Endodermal cell (in vitro differentiated cells): ENCODE measurements around the gene GPX4. TPM values are rescaled to one million over a fixed set of nuclear protein-coding genes. Genes with fewer than 3 reads are reported as not detected.
A peak's percentile ranks its signal among the peaks of the same experiment; 100 is the strongest.

Experiments
- DNase-seq: peaks from one replicate; pipeline ENCODE4 v3.0.0-alpha.2; 2017
- H3K27ac ChIP-seq: 2 replicates; pipeline ENCODE4 v1.5.1; 2013; ENCODE audit warnings: mild to moderate bottlenecking, low read depth, low read length, moderate library complexity
- H3K27me3 ChIP-seq: 2 replicates; pipeline ENCODE4 v1.6.1; 2013; ENCODE audit warnings: mild to moderate bottlenecking, low read length, moderate library complexity; ENCODE audit not compliant: insufficient read depth, control insufficient read depth, poor library complexity, severe bottlenecking
- H3K36me3 ChIP-seq: 2 replicates; pipeline ENCODE4 v1.7.0; 2013; ENCODE audit warnings: mild to moderate bottlenecking, low read length, moderate library complexity; ENCODE audit not compliant: control insufficient read depth, insufficient read depth
- H3K4me1 ChIP-seq: one replicate; pipeline ENCODE4 v1.7.0; 2013; ENCODE audit warnings: low read length; ENCODE audit not compliant: control insufficient read depth, insufficient read depth
- H3K4me3 ChIP-seq: 2 replicates; pipeline ENCODE4 v1.5.1; 2013; ENCODE audit warnings: mild to moderate bottlenecking, low read length, moderate library complexity
- H3K9ac ChIP-seq: 2 replicates; pipeline ENCODE4 v1.6.1; 2013; ENCODE audit warnings: mild to moderate bottlenecking, low read length, moderate library complexity; ENCODE audit not compliant: poor library complexity, severe bottlenecking; ENCODE audit errors: extremely low read depth
- H3K9me3 ChIP-seq: 2 replicates; pipeline ENCODE4 v1.6.1; 2013; ENCODE audit warnings: mild to moderate bottlenecking, low read length, moderate library complexity; ENCODE audit not compliant: control insufficient read depth
- H3K27ac Mint-ChIP-seq: 2 replicates; pipeline ENCODE4 v1.8.0; 2020; ENCODE audit warnings: mixed read lengths
- H3K27me3 Mint-ChIP-seq: 2 replicates; pipeline ENCODE4 v1.8.0; 2021; ENCODE audit warnings: mild to moderate bottlenecking, mixed read lengths; ENCODE audit not compliant: insufficient read depth
- H3K36me3 Mint-ChIP-seq: 2 replicates; pipeline ENCODE4 v1.8.0; 2020; ENCODE audit warnings: low read depth, mixed read lengths
- H3K4me1 Mint-ChIP-seq: 2 replicates; pipeline ENCODE4 v1.8.0; 2020; ENCODE audit warnings: mixed read lengths
- H3K4me3 Mint-ChIP-seq: 2 replicates; pipeline ENCODE4 v1.8.0; 2020; ENCODE audit warnings: mild to moderate bottlenecking, moderate library complexity, mixed read lengths
- H3K9me3 Mint-ChIP-seq: 2 replicates; pipeline ENCODE4 v1.8.0; 2020; ENCODE audit warnings: mild to moderate bottlenecking, mixed read lengths
- WGBS, 2 experiments: methylation state at CpG; one replicate each; pipeline versions ENCODE4 v1.1.5 to v1.1.7; 2013; ENCODE audit warnings: missing lambda C conversion rate in 2 of 2, mixed read lengths in 1 of 2; ENCODE audit not compliant: insufficient coverage in 1 of 2, insufficient read length in 1 of 2; 5-methylcytosine and 5-hydroxymethylcytosine counted together
- total RNA-seq, 2 donors: library from RNA; stranded (reverse); fragmentation: NEBNext Ultra II Directional in 1 of 2; extraction: Animal tissue kit (Norgen Biotek cat#: 25700) in 1 of 2; gene quantifications; 2 replicates in 1 of 2; 3 replicates in 1 of 2; pipeline ENCODE4 v1.2.1, GENCODE V29; 2021
- TF ChIP-seq, protein P1 (sequence below): fragments of 200-600 bp; sonication (generic); conservative IDR thresholded peaks from 2 replicates; pipeline ENCODE4 v1.5.0; 2021; ENCODE audit warnings: antibody characterized with exemption, mild to moderate bottlenecking

GPX4 gene
- total RNA-seq, 2 donors from 2014 or later, result 331 to 449 TPM

DNA sequence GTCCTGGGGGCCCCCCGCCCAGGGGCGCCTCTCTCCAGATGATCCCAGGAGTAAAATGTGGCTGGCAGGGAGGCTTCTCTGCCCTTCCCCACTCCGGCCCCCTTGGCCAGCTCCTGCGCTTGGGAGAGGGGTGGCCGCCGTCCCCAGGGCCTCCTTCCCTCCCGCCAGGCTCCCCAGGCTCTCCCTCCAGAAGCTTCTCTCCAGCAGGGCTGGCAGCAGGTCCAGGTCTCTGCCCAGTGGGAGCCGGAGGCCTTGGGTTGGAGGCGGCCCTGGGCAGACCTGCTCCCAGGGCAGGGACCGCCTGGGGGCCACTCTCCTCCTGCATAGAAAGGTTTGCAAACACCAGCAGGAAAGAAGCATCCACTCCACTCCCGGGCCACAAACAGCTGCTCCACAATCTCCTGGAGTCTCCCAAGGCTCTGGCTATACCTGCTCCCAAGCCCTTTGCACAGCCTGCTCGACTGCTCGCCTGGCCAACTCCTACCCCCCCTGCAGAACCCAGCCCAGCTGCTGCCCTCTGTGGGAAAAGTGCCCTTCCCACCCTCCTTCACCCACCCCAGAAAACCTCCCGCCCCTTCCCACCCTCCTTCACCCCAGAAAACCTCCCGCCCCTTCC lies 44.2 kb downstream of the GPX4 start:
- no peaks in the 10 kb centered on the region for H3K9me3 Mint-ChIP-seq
- Histone ChIP-seq H3K36me3 (peaks cover 17% of the 10 kb centered on the region), H3K27ac (peak overlapping the region; percentile 41), H3K9ac (no peak overlapping the region), H3K4me3 (no peak overlapping the region), H3K9me3 (no peaks in the 10 kb centered on the region), H3K4me1 (no peaks in the 10 kb centered on the region), H3K27me3 (no peaks in the 10 kb centered on the region)
- WGBS, 2 experiments, result 87 to 95% methylated on average over 7 to 13 of the region's 15 CpGs
- TF ChIP-seq, protein P1, sequence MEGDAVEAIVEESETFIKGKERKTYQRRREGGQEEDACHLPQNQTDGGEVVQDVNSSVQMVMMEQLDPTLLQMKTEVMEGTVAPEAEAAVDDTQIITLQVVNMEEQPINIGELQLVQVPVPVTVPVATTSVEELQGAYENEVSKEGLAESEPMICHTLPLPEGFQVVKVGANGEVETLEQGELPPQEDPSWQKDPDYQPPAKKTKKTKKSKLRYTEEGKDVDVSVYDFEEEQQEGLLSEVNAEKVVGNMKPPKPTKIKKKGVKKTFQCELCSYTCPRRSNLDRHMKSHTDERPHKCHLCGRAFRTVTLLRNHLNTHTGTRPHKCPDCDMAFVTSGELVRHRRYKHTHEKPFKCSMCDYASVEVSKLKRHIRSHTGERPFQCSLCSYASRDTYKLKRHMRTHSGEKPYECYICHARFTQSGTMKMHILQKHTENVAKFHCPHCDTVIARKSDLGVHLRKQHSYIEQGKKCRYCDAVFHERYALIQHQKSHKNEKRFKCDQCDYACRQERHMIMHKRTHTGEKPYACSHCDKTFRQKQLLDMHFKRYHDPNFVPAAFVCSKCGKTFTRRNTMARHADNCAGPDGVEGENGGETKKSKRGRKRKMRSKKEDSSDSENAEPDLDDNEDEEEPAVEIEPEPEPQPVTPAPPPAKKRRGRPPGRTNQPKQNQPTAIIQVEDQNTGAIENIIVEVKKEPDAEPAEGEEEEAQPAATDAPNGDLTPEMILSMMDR, result no peak
- H3K36me3 Mint-ChIP-seq, result peaks cover 35% of the 10 kb centered on the region
- no peaks in the 10 kb centered on the region for H3K27me3 Mint-ChIP-seq
- no peak for DNase-seq
- H3K4me1 Mint-ChIP-seq, result no peaks in the 10 kb centered on the region
- no peak overlapping the region for H3K27ac Mint-ChIP-seq
- H3K4me3 Mint-ChIP-seq, result no peak overlapping the region

DNA sequence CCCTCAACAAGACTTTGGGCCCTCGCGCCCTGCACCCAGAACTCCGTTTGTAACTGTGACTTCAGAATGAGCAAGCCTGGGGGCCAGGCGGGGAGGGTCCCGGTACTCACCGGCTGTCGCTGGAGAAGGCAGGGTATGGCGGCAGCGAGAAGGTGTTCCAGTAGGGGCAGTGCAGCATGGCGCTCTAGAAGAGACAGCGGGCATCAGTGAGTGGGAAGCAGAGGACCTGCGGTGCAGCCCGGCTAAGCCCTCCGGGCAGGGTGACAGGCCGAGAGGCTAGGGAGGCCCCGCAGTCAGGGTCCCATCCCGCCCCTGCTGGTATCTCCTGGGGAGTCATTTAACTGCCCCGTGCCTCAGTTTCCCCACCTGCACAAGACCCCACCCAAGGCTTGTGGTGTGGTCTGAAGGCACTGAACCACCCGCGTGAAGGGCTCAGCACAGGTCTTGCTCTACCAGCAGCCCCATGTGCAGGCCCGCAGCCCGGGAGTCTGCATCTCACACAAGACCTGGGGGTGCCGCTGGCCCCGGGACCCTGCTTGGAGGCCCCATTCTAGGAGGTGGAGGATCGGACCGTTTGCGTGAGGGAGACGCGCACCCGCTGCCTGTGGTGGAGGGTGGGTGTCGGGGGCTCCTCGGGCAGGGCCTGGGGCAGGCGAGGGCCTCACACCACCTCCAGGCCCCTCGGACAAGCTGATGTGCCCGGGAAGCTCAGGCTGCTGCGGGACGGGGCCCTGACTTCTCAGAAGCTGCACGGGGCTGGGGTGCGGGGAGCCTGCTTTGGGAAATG lies 45.7 kb downstream of the GPX4 start:
- H3K4me3 ChIP-seq, result no peak overlapping the region
- no peaks in the 10 kb centered on the region for H3K4me1 ChIP-seq
- H3K9ac ChIP-seq, result no peak overlapping the region
- no peaks in the 10 kb centered on the region for H3K4me1 Mint-ChIP-seq
- H3K27me3 Mint-ChIP-seq, result no peaks in the 10 kb centered on the region
- no peaks in the 10 kb centered on the region for H3K9me3 ChIP-seq
- no peaks in the 10 kb centered on the region for H3K27me3 ChIP-seq
- no peak for DNase-seq
- H3K9me3 Mint-ChIP-seq, result no peaks in the 10 kb centered on the region
- peaks cover 26% of the 10 kb centered on the region for H3K36me3 Mint-ChIP-seq
- H3K27ac Mint-ChIP-seq, result no peak overlapping the region
- peaks cover 16% of the 10 kb centered on the region for H3K36me3 ChIP-seq
- no peak overlapping the region for H3K4me3 Mint-ChIP-seq
- WGBS, 2 experiments, result 93% methylated on average over 28 to 39 of the region's 39 CpGs
- TF ChIP-seq, protein P1, result peak; percentile 11
- no peak overlapping the region for H3K27ac ChIP-seq

DNA sequence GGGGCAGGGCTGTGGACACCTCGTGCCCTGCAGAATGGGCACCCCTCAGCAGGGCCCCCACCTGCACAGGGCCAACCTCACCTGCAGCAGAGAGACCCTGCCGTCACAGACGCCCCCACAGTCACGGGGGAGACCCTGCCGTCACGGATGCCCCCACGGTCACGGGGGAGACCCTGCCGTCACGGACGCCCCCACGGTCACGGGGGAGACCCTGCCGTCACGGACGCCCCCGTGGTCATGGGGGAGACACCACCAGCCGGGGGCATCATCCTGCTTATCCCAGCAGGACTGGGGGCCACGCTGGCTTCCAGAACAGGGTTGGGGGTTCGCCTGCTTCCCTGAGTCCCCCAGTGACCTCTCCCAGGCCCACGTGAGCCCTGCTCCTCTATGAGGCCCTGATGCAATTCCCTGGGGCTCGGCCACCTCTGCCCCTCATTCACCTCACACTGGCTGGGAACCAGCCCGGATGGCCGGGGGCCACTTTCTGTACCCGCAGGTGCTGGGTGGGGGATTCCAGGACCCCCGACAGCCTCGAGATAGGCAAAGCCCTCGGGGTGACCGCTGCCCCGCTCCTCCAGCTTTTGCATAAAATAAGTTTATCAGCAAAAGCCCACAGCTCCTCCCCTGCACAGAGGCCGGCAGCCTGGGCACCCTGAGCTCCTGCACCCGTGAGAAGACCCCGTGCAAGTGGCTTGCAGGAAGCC lies 46.7 kb downstream of the GPX4 start:
- H3K9me3 Mint-ChIP-seq, result no peaks in the 10 kb centered on the region
- H3K4me1 Mint-ChIP-seq, result no peaks in the 10 kb centered on the region
- 93 to 97% methylated on average over 12 to 33 of the region's 33 CpGs for WGBS, 2 experiments
- peaks cover 21% of the 10 kb centered on the region for H3K36me3 Mint-ChIP-seq
- Histone ChIP-seq H3K36me3 (peaks cover 16% of the 10 kb centered on the region), H3K4me3 (no peak overlapping the region), H3K27me3 (no peaks in the 10 kb centered on the region), H3K4me1 (no peaks in the 10 kb centered on the region), H3K9ac (no peak overlapping the region), H3K27ac (no peak overlapping the region), H3K9me3 (no peaks in the 10 kb centered on the region)
- TF ChIP-seq, protein P1, result no peak
- no peak overlapping the region for H3K27ac Mint-ChIP-seq
- no peaks in the 10 kb centered on the region for H3K27me3 Mint-ChIP-seq
- DNase-seq, result no peak
- no peak overlapping the region for H3K4me3 Mint-ChIP-seq
